ENCODE data around the gene HOXA4. TPM values are rescaled to one million over a fixed set of nuclear protein-coding genes. Genes with fewer than 3 reads are reported as not detected.

Gene HOXA4
- total RNA-seq, 3 donors from 2014 or later: 0.80 to 2.8 (median 2.0) TPM

- peak overlapping the region; percentile 83 to 99 (median 84) for H3K4me3 ChIP-seq
- H3K9me3 ChIP-seq: no peaks in the 10 kb centered on the region
- DNase-seq (ENCODE audit: low spot score in 2 of 2): no peak
- no peaks in the 10 kb centered on the region for H3K27me3 ChIP-seq
- no peaks in the 10 kb centered on the region for H3K36me3 ChIP-seq
- peaks cover 0 to 3% of the 10 kb centered on the region in 2 donors for H3K4me1 ChIP-seq
- no peak for TF ChIP-seq CTCF (IDR thresholded peaks at IDR 0.05)
- no peak for TF ChIP-seq POLR2AphosphoS5 (IDR thresholded peaks at IDR 0.05)
- no peak for TF ChIP-seq POLR2A (IDR thresholded peaks at IDR 0.05)
- peak overlapping the region; percentile 98 to 99 for H3K27ac ChIP-seq
- intact Hi-C loops (cut with DNase I; ENCODE audit: low total_unique reads): loop anchor here (5.0 kb wide), 2 partner anchors 44 to 609 kb away; partner anchors contain the start of gene HOXA5
Measured at GRCh38 chr7:27097686-27098577, 32.6 kb downstream of the HOXA4 start.

- Histone ChIP-seq H3K4me1 (peaks cover 0 to 3% of the 10 kb centered on the region in 2 donors), H3K27ac (peak overlapping the region; percentile 98 to 99), H3K9me3 (no peaks in the 10 kb centered on the region), H3K36me3 (no peaks in the 10 kb centered on the region), H3K4me3 (peak overlapping the region; percentile 83 to 99 (median 84)), H3K27me3 (no peaks in the 10 kb centered on the region)
- DNase-seq (ENCODE audit: low spot score in 2 of 2): no peak
- peak in 1 of 3 donors; percentile 43 for TF ChIP-seq POLR2AphosphoS5 (IDR thresholded peaks at IDR 0.05)
- no peak for TF ChIP-seq CTCF (IDR thresholded peaks at IDR 0.05)
- no peak for TF ChIP-seq POLR2A (IDR thresholded peaks at IDR 0.05)
- intact Hi-C loops (cut with DNase I; ENCODE audit: low total_unique reads): loop anchor here (5.0 kb wide), 2 partner anchors 45 to 610 kb away; partner anchors contain the start of gene HOXA5
Measured at GRCh38 chr7:27096768-27097514, 33.6 kb downstream of the HOXA4 start.

GRCh38 chr7:27095897-27096767 is 34.4 kb downstream of the HOXA4 start, which contains the start of gene HOXA1:
Gene HOXA1 (minus strand): TSS chr7:27096000. CDS start chr7:27095912, 88 bp downstream.
- intact Hi-C loops (cut with DNase I; ENCODE audit: low total_unique reads): loop anchor here (5.0 kb wide), 2 partner anchors 46 to 611 kb away; partner anchors contain the start of gene HOXA5
- peak; percentile 63 to 87 for DNase-seq (ENCODE audit: low spot score in 2 of 2)
- Histone ChIP-seq H3K27ac (peak within 1 kb of the TSS; percentile 98 to 99), H3K36me3 (no peaks in the 10 kb centered on the region), H3K4me3 (peak within 1 kb of the TSS; percentile 83 to 99 (median 84)), H3K9me3 (no peaks in the 10 kb centered on the region), H3K4me1 (peaks cover 0 to 3% of the 10 kb centered on the region in 2 donors), H3K27me3 (no peaks in the 10 kb centered on the region)
- no peak for TF ChIP-seq CTCF (IDR thresholded peaks at IDR 0.05)
- peak in 2 of 3 donors; percentile 56 to 75 for TF ChIP-seq POLR2AphosphoS5 (IDR thresholded peaks at IDR 0.05)
- peak; percentile 56 for TF ChIP-seq POLR2A (IDR thresholded peaks at IDR 0.05)

GRCh38 chr7:27095050-27095896 is 35.3 kb downstream of the HOXA4 start:
- H3K27ac ChIP-seq: peak overlapping the region; percentile 98 to 99
- H3K4me1 ChIP-seq: peaks cover 0 to 3% of the 10 kb centered on the region in 2 donors
- no peak for DNase-seq (ENCODE audit: low spot score in 2 of 2)
- no peaks in the 10 kb centered on the region for H3K27me3 ChIP-seq
- intact Hi-C loops (cut with DNase I; ENCODE audit: low total_unique reads): loop anchor here (5.0 kb wide), 2 partner anchors 47 to 612 kb away; partner anchors contain the start of gene HOXA5
- no peaks in the 10 kb centered on the region for H3K36me3 ChIP-seq
- no peak for TF ChIP-seq CTCF (IDR thresholded peaks at IDR 0.05)
- TF ChIP-seq POLR2A (IDR thresholded peaks at IDR 0.05): no peak
- no peak for TF ChIP-seq POLR2AphosphoS5 (IDR thresholded peaks at IDR 0.05)
- H3K9me3 ChIP-seq: no peaks in the 10 kb centered on the region
- peak overlapping the region; percentile 83 to 99 (median 84) for H3K4me3 ChIP-seq
